SK-N-SH (cell line): ENCODE measurements around the gene BTK.

Source experiments
- EZH2phosphoT487 ChIP-seq: fragments of 200-600 bp; sonication (generic); IDR thresholded peaks from 2 replicates; pipeline ENCODE4 v1.6.1; 2017; ENCODE audit warnings: low read depth, mixed run types, mild to moderate bottlenecking, antibody characterized with exemption, moderate library complexity, borderline replicate concordance
- NFIC ChIP-seq: IDR thresholded peaks from 2 replicates; pipeline ENCODE4 v1.4.0; 2012; ENCODE audit warnings: borderline replicate concordance
- POLR2AphosphoS5 ChIP-seq: IDR thresholded peaks from 2 replicates; pipeline ENCODE4 v1.6.1; 2012; ENCODE audit warnings: low read depth, low read length
- RCOR1 ChIP-seq: fragments of 150-350 bp; IDR thresholded peaks from 2 replicates; pipeline ENCODE4 v1.6.1; 2017; ENCODE audit warnings: antibody characterized with exemption, low read length
- RFX5 ChIP-seq: IDR thresholded peaks from 2 replicates; pipeline ENCODE4 v1.6.1; 2012; ENCODE audit warnings: mild to moderate bottlenecking, improper control_type of control experiment, low read length
- YY1 ChIP-seq: IDR thresholded peaks from 2 replicates; pipeline ENCODE4 v1.4.0; 2012; ENCODE audit warnings: low read depth, mild to moderate bottlenecking
- TF ChIP-seq, protein P1 (sequence below): fragments of 200-600 bp; sonication (generic); IDR thresholded peaks from 2 replicates; pipeline ENCODE4 v1.6.1; 2017; ENCODE audit warnings: antibody characterized with exemption, mild to moderate bottlenecking, moderate library complexity
- TF ChIP-seq, protein P2 (sequence below): fragments of 150-350 bp; IDR thresholded peaks from 2 replicates; pipeline ENCODE4 v1.6.1; 2017; ENCODE audit warnings: antibody characterized with exemption, low read length, low read depth, borderline replicate concordance

DNA sequence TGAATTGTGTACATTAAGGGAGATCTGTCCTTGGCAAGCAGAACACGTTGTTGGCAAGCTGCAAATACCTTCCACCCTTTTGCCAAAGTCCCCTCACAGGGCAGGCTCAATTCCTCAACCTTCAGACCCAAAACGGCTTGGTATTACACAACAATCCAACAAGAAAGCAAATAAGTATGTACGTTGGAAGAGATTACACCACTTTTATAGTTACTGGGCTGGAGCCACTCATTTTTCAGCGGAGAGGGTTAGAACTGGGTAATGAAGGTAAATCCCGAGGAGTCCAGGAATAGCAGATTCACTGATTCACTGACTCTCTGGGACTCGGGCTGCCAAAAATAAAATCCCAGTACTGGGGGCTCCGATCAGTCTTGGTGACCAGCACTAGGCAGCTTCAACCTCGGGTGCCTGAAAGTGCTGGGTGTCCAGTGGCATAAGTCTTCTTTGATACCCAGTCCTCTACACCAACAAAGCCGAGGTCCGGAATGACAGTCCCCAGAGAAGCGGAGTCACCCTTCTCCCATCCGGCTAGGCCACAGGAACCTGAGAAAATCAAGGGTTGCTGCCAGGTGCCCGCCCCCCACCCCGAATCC, 38.0 kb downstream of the BTK start:
- TF ChIP-seq POLR2AphosphoS5 (no peak), NFIC (no peak), RCOR1 (no peak), EZH2phosphoT487 (no peak), RFX5 (no peak), YY1 (no peak)
- TF ChIP-seq, protein P1, sequence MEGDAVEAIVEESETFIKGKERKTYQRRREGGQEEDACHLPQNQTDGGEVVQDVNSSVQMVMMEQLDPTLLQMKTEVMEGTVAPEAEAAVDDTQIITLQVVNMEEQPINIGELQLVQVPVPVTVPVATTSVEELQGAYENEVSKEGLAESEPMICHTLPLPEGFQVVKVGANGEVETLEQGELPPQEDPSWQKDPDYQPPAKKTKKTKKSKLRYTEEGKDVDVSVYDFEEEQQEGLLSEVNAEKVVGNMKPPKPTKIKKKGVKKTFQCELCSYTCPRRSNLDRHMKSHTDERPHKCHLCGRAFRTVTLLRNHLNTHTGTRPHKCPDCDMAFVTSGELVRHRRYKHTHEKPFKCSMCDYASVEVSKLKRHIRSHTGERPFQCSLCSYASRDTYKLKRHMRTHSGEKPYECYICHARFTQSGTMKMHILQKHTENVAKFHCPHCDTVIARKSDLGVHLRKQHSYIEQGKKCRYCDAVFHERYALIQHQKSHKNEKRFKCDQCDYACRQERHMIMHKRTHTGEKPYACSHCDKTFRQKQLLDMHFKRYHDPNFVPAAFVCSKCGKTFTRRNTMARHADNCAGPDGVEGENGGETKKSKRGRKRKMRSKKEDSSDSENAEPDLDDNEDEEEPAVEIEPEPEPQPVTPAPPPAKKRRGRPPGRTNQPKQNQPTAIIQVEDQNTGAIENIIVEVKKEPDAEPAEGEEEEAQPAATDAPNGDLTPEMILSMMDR, result no peak
- TF ChIP-seq, protein P2, sequence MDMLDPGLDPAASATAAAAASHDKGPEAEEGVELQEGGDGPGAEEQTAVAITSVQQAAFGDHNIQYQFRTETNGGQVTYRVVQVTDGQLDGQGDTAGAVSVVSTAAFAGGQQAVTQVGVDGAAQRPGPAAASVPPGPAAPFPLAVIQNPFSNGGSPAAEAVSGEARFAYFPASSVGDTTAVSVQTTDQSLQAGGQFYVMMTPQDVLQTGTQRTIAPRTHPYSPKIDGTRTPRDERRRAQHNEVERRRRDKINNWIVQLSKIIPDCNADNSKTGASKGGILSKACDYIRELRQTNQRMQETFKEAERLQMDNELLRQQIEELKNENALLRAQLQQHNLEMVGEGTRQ, result no peak
